Calu3 (cell line): ENCODE data around the gene MAP2K2. TPM values are rescaled to one million over a fixed set of nuclear protein-coding genes. Genes with fewer than 3 reads are reported as not detected.

Experiments
- BruUV-seq: library from RNA; stranded (reverse); fragments of 400-500 nt; replicated peaks from 2 replicates; lab custom pipeline; 2021; lab: Mats Ljungman, UMichigan
- CTCF ChIA-PET: fragments of 300-600 bp; sonication (Branson Sonifier 250); formaldehyde crosslinking; loops from one replicate; lab custom pipeline; 2022; ENCODE audit warnings: antibody characterized with exemption; lab: Charles Lee
- DNase-seq: peaks from one replicate; pipeline ENCODE4 v3.0.0; 2022
- H3K27ac Mint-ChIP-seq: one replicate; pipeline ENCODE4 v1.8.0; 2022; ENCODE audit warnings: mixed read lengths; ENCODE audit not compliant: unreplicated experiment
- H3K27me3 Mint-ChIP-seq: one replicate; pipeline ENCODE4 v1.8.0; 2022; ENCODE audit warnings: mixed read lengths; ENCODE audit not compliant: unreplicated experiment
- H3K36me3 Mint-ChIP-seq: one replicate; pipeline ENCODE4 v1.8.0; 2022; ENCODE audit warnings: mild to moderate bottlenecking, moderate library complexity, mixed read lengths; ENCODE audit not compliant: insufficient read depth, unreplicated experiment
- H3K4me1 Mint-ChIP-seq: one replicate; pipeline ENCODE4 v1.8.0; 2022; ENCODE audit warnings: mild to moderate bottlenecking, low read depth, mixed read lengths; ENCODE audit not compliant: unreplicated experiment
- H3K4me3 Mint-ChIP-seq: one replicate; pipeline ENCODE4 v1.8.0; 2022; ENCODE audit warnings: mild to moderate bottlenecking, low read depth, moderate library complexity, mixed read lengths; ENCODE audit not compliant: unreplicated experiment
- H3K9me3 Mint-ChIP-seq: one replicate; pipeline ENCODE4 v1.8.0; 2022; ENCODE audit warnings: low read depth, mixed read lengths; ENCODE audit not compliant: unreplicated experiment
- CTCF ChIP-seq: fragments of 200-600 bp; IDR thresholded peaks from one replicate; pipeline ENCODE4 v1.8.0; 2022; ENCODE audit warnings: antibody characterized with exemption; ENCODE audit not compliant: unreplicated experiment
- intact Hi-C: fragments of 100-400 bp; cut with micrococcal nuclease; formaldehyde crosslinking; loops from one replicate; pipeline ENCODE4 v1.10.0; 2022; ENCODE audit not compliant: unreplicated experiment
- total RNA-seq: library from RNA; stranded (reverse); gene quantifications from 2 replicates; pipeline ENCODE4 v1.2.3, GENCODE V29; 2022

The MAP2K2 gene
- total RNA-seq, 1 experiment from 2014 or later = 114 TPM

DNA sequence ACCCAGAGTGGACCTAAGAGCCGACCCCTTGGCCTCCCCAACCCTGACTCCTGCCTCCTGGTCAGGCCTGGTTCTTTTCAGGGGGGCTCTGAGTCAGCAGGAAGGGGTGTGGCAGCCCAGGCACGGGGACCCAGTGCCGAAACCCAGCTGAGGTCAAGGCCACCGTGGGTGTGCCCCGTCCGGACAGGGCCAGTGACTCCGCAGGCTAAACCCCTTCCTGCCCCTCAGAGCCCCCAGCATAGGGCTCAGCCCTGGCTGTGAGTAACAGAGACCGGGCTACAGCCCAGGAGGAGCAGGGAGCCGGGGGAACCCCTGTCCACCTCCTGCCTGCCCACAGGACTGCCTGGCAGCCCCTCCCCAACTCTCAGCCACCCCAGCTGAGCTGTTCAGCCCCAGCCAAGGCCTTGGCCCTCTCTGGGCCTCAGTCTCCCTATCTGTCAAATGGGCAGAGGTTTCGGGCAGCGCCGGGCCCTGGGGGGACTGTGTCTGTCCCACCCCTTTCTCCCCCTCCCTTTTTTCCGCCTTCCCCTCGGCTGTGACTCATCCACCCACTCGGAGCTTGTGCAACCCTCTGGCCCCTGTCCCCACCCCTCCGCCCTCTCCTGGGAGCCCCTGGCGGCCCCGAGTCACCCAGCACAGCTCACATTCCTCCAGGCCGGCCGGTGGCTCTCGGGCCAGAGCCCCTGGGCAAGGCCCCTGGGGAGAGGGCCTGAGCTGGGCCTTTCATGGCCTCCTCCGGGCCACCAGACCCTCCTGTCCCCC is 65.8 kb downstream of the MAP2K2 start:
- intact Hi-C loops = loop anchor here (10.0 kb wide), 1 partner anchor 127 kb away; the partner anchor contains the start of genes ANKRD24 and SIRT6
- DNase-seq = peak; percentile 88
- peak overlapping the region; percentile 82 for H3K4me3 Mint-ChIP-seq
- BruUV-seq = no TSS peak
- peaks cover 16% of the 10 kb centered on the region for H3K4me1 Mint-ChIP-seq
- CTCF ChIA-PET = interaction anchor here (0.6 to 1.0 kb wide), 3 partner anchors 71 to 319 kb away, joined by 3 to 6 read pairs (median 4); no protein-coding TSS in a partner anchor
- TF ChIP-seq CTCF = no peak
- peaks cover 81% of the 10 kb centered on the region for H3K36me3 Mint-ChIP-seq
- no peaks in the 10 kb centered on the region for H3K27me3 Mint-ChIP-seq
- H3K9me3 Mint-ChIP-seq = no peaks in the 10 kb centered on the region
- peak overlapping the region; percentile 56 for H3K27ac Mint-ChIP-seq

GRCh38 chr19:4055209-4055552 is 68.7 kb downstream of the MAP2K2 start:
- Mint-ChIP-seq H3K27me3 (no peaks in the 10 kb centered on the region), H3K4me1 (peaks cover 34% of the 10 kb centered on the region), H3K36me3 (peaks cover 77% of the 10 kb centered on the region), H3K9me3 (no peaks in the 10 kb centered on the region), H3K4me3 (no peak overlapping the region), H3K27ac (no peak overlapping the region)
- CTCF ChIA-PET = no interaction called here
- intact Hi-C loops = loop anchor here (10.0 kb wide), 1 partner anchor 130 kb away; the partner anchor contains the start of genes ANKRD24 and SIRT6
- no peak for DNase-seq
- BruUV-seq = no TSS peak
- TF ChIP-seq CTCF = no peak

DNA sequence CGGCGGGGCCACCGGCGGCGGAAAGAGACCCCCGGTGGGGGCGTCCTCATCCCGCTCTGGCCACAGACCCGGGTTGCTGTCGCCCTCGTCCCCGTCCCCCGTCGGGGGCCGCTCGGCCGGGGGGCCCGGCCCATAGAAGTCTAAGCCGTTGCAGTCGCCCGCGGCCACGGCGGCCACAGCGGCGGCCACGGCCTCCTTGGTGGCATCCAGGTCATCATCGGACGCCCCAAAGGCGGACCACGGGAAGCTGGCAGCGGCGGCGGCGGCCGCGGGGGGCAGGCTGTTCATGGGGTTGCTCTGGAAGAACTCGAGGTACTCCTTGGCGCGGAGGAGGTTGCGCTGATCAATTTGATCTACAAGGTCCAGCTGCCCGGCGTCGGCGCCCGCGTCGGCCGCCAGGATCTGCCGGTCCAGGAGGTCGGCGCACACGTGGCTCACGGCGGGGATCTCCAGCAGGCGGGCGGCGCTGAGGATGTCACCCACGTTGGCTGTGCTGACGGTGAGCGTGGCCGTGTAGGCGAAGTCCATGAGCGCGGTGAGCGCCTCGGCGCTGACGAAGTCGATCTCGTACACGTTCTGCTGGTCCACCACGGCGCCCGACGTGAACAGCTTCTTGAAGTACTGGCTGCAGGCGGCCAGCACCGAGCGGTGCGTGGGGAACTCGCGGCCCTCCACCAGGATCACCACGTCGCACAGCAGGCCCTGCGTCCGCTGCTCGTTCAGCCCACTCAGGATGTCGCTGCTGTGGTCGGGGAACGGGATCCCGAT is 69.3 kb downstream of the MAP2K2 start:
- Mint-ChIP-seq H3K4me1 (peaks cover 40% of the 10 kb centered on the region), H3K36me3 (peaks cover 81% of the 10 kb centered on the region), H3K4me3 (no peak overlapping the region), H3K27me3 (no peaks in the 10 kb centered on the region), H3K9me3 (no peaks in the 10 kb centered on the region), H3K27ac (no peak overlapping the region)
- no peak for DNase-seq
- intact Hi-C loops = loop anchor here (10.0 kb wide), 1 partner anchor 130 kb away; the partner anchor contains the start of genes ANKRD24 and SIRT6
- TF ChIP-seq CTCF = no peak
- no TSS peak for BruUV-seq
- CTCF ChIA-PET = no interaction called here

GRCh38 chr19:4053423-4054324 is 70.2 kb downstream of the MAP2K2 start:
- BruUV-seq = no TSS peak
- peaks cover 82% of the 10 kb centered on the region for H3K36me3 Mint-ChIP-seq
- no peaks in the 10 kb centered on the region for H3K27me3 Mint-ChIP-seq
- no peaks in the 10 kb centered on the region for H3K9me3 Mint-ChIP-seq
- H3K4me3 Mint-ChIP-seq = peak overlapping the region; percentile 65
- no peak for DNase-seq
- TF ChIP-seq CTCF = no peak
- CTCF ChIA-PET = no interaction called here
- intact Hi-C loops = loop anchor here (10.0 kb wide), 1 partner anchor 131 kb away; the partner anchor contains the start of genes ANKRD24 and SIRT6
- H3K27ac Mint-ChIP-seq = peak overlapping the region; percentile 98
- peaks cover 43% of the 10 kb centered on the region for H3K4me1 Mint-ChIP-seq
